IMR-90 (cell line): ENCODE results near the gene MT1G. TPM values are rescaled to one million over a fixed set of nuclear protein-coding genes. Genes with fewer than 3 reads are reported as not detected.

Experiments
- ATAC-seq: fragments of 200-7000 bp; cut with Tn5 transposase; 2 replicates; pipeline ENCODE4 v1.9.1; 2020; ENCODE audit warnings: low read depth, mild to moderate bottlenecking, moderate library complexity
- BruUV-seq: library from RNA; stranded (reverse); fragments of 400-500 nt; replicated peaks from 2 replicates; lab custom pipeline; 2021; lab: Mats Ljungman, UMichigan
- CTCF ChIA-PET: fragments of 300-600 bp; formaldehyde crosslinking; extraction: SDS; loops from one replicate; lab custom pipeline; 2021; ENCODE audit warnings: antibody characterized with exemption; lab: Yijun Ruan, JAX
- POLR2A ChIA-PET: fragments of 300-600 bp; sonication (Branson Sonifier 250); formaldehyde crosslinking; loops from one replicate; lab custom pipeline; 2022; ENCODE audit warnings: antibody characterized with exemption; ENCODE audit not compliant: unreplicated experiment; lab: Charles Lee
- DNase-seq: peaks from one replicate; pipeline ENCODE4 v3.0.0; 2013
- H2AFZ ChIP-seq: replicated peaks from 2 replicates; pipeline ENCODE3; 2013; ENCODE audit warnings: low read length, mild to moderate bottlenecking; ENCODE audit not compliant: poor library complexity
- H2AK5ac ChIP-seq: 2 replicates; pipeline ENCODE4 v1.6.1; 2013; ENCODE audit warnings: low read depth, low read length, inconsistent platforms
- H2AK9ac ChIP-seq: replicated peaks from 2 replicates; pipeline ENCODE3; 2013; ENCODE audit warnings: mild to moderate bottlenecking, low read depth, low read length, moderate library complexity; ENCODE audit not compliant: poor library complexity
- H2BK120ac ChIP-seq: 2 replicates; pipeline ENCODE4 v1.6.1; 2013; ENCODE audit warnings: low read depth, low read length, inconsistent platforms
- H2BK15ac ChIP-seq: 3 replicates; pipeline ENCODE4 v1.6.1; 2013; ENCODE audit warnings: low read depth, low read length, inconsistent platforms
- H2BK20ac ChIP-seq: 2 replicates; pipeline ENCODE4 v1.6.1; 2013; ENCODE audit warnings: low read depth, mild to moderate bottlenecking, inconsistent platforms, low read length, moderate library complexity
- H2BK5ac ChIP-seq: 2 replicates; pipeline ENCODE4 v1.6.1; 2013; ENCODE audit warnings: mild to moderate bottlenecking, low read depth, low read length, inconsistent platforms; ENCODE audit not compliant: poor library complexity, severe bottlenecking
- H3K14ac ChIP-seq: replicated peaks from 2 replicates; pipeline ENCODE4 v1.6.1; 2013; ENCODE audit warnings: low read depth, low read length, inconsistent platforms
- H3K18ac ChIP-seq: 2 replicates; pipeline ENCODE4 v1.6.1; 2013; ENCODE audit warnings: low read depth, low read length, control low read depth
- H3K23ac ChIP-seq: 2 replicates; pipeline ENCODE4 v1.6.1; 2013; ENCODE audit warnings: low read depth, low read length, inconsistent platforms
- H3K27ac ChIP-seq: 2 replicates; pipeline ENCODE4 v1.5.1; 2013; ENCODE audit warnings: mild to moderate bottlenecking, control low read depth, low read length; ENCODE audit not compliant: insufficient read depth
- H3K27me3 ChIP-seq: 2 replicates; pipeline ENCODE4 v1.6.1; 2013; ENCODE audit warnings: low read length; ENCODE audit not compliant: control insufficient read depth, insufficient read depth
- H3K36me3 ChIP-seq: 2 replicates; pipeline ENCODE4 v1.6.1; 2013; ENCODE audit warnings: low read length, mixed read lengths; ENCODE audit not compliant: control insufficient read depth, insufficient read depth
- H3K4ac ChIP-seq: 2 replicates; pipeline ENCODE4 v1.6.1; 2013; ENCODE audit warnings: low read depth, low read length, inconsistent platforms
- H3K4me1 ChIP-seq: 2 replicates; pipeline ENCODE4 v1.6.1; 2013; ENCODE audit warnings: low read length, mixed read lengths; ENCODE audit not compliant: control insufficient read depth, insufficient read depth
- H3K4me2 ChIP-seq: 2 replicates; pipeline ENCODE4 v1.6.1; 2013; ENCODE audit warnings: low read depth, mild to moderate bottlenecking, control low read depth, low read length, moderate library complexity
- H3K4me3 ChIP-seq: 2 replicates; pipeline ENCODE4 v1.5.1; 2013; ENCODE audit warnings: low read depth, mild to moderate bottlenecking, control low read depth, low read length, moderate library complexity; ENCODE audit not compliant: insufficient read depth
- H3K56ac ChIP-seq: 2 replicates; pipeline ENCODE4 v1.6.1; 2013; ENCODE audit warnings: low read length, inconsistent platforms; ENCODE audit not compliant: insufficient read depth; ENCODE audit errors: extremely low read depth
- H3K79me1 ChIP-seq, 2 experiments: 2 replicates each; pipeline ENCODE4 v1.6.1; 2013; ENCODE audit warnings: low read length in 2 of 2, inconsistent platforms in 1 of 2, low read depth in 1 of 2
- H3K9ac ChIP-seq: 2 replicates; pipeline ENCODE4 v1.6.1; 2013; ENCODE audit warnings: low read depth, low read length, control low read depth
- H3K9me1 ChIP-seq: 2 replicates; pipeline ENCODE4 v1.6.1; 2013; ENCODE audit warnings: low read length, inconsistent platforms; ENCODE audit not compliant: insufficient read depth
- H3K9me3 ChIP-seq: 2 replicates; pipeline ENCODE4 v1.6.1; 2013; ENCODE audit warnings: low read length; ENCODE audit not compliant: control insufficient read depth, insufficient read depth
- H4K20me1 ChIP-seq: 2 replicates; pipeline ENCODE4 v1.6.1; 2013; ENCODE audit warnings: low read length, inconsistent platforms; ENCODE audit not compliant: insufficient read depth
- H4K5ac ChIP-seq: 2 replicates; pipeline ENCODE4 v1.6.1; 2013; ENCODE audit warnings: mild to moderate bottlenecking, low read depth, low read length, control low read depth
- H4K8ac ChIP-seq, 2 experiments: 2 replicates each; pipeline ENCODE4 v1.6.1; 2013; ENCODE audit warnings: low read depth in 2 of 2, low read length in 2 of 2, control low read depth in 1 of 2, inconsistent platforms in 1 of 2
- H4K91ac ChIP-seq: 2 replicates; pipeline ENCODE4 v1.6.1; 2013; ENCODE audit warnings: low read depth, low read length, inconsistent platforms; ENCODE audit not compliant: insufficient read depth
- CTCF ChIP-seq: conservative IDR thresholded peaks from 2 replicates; pipeline ENCODE4 v1.5.1; 2012; ENCODE audit warnings: mild to moderate bottlenecking, low read depth, low read length, improper control_type of control experiment
- MAFK ChIP-seq: IDR thresholded peaks from 2 replicates; pipeline ENCODE4 v1.6.1; 2012; ENCODE audit warnings: low read depth, low read length, improper control_type of control experiment
- MAZ ChIP-seq: IDR thresholded peaks from 2 replicates; pipeline ENCODE4 v1.6.1; 2012; ENCODE audit warnings: low read depth, mild to moderate bottlenecking, low read length, improper control_type of control experiment, moderate library complexity, borderline replicate concordance
- WGBS, 2 experiments: methylation state at CpG; one replicate each; pipeline versions ENCODE4 v1.1.5 to v1.1.7; 2013; ENCODE audit warnings: missing lambda C conversion rate in 2 of 2; ENCODE audit not compliant: insufficient read length in 1 of 2; ENCODE audit errors: extremely low coverage in 2 of 2; 5-methylcytosine and 5-hydroxymethylcytosine counted together
- dilution Hi-C: fragments of 300-500 bp; cut with HindIII; formaldehyde crosslinking; loops from one replicate; pipeline ENCODE4 v1.14.3; 2018; ENCODE audit warnings: low sequenced_read_pairs; ENCODE audit not compliant: unreplicated experiment
- in situ Hi-C: fragments of 300-500 bp; cut with MboI; formaldehyde crosslinking; loops from 3 replicates; pipeline ENCODE4 v1.14.3; 2019; ENCODE audit warnings: low sequenced_read_pairs, inconsistent platforms, mixed read lengths
- intact Hi-C: fragments of 100-400 bp; cut with micrococcal nuclease; formaldehyde crosslinking; loops from 2 replicates; pipeline ENCODE4 v1.10.0; 2022
- polyA plus RNA-seq, 3 experiments: library from polyadenylated mRNA; depleted of rRNA; stranded (reverse); fragments of >200 nt; gene quantifications; 2 replicates each; pipeline ENCODE4 v1.2.3, GENCODE V29; 2012; ENCODE audit warnings: low replicate concordance in 1 of 3
- total RNA-seq: library from RNA; depleted of rRNA; stranded (reverse); fragments of >200 nt; gene quantifications from 2 replicates; pipeline ENCODE4 v1.2.3, GENCODE V29; 2012

Gene MT1G
- total and polyA plus RNA-seq, 2 of the 4 experiments (the other 2 are of a cell fraction), result 0.48 TPM; not detected in 1

- ChIA-PET POLR2A (no interaction called here), CTCF (no interaction called here)
- Histone ChIP-seq H4K5ac (no peak overlapping the region), H3K9ac (no peak overlapping the region), H3K4ac (no peak overlapping the region), H4K8ac (no peak overlapping the region), H2AFZ (peak overlapping the region; percentile 83), H3K23ac (no peak overlapping the region), H3K18ac (no peak overlapping the region), H3K4me2 (peak overlapping the region; percentile 23; the same call in 1 of the 2 replicates), H3K27ac (no peak overlapping the region), H3K14ac (no peak overlapping the region), H3K36me3 (no peaks in the 10 kb centered on the region), H4K91ac (no peak overlapping the region), H2AK9ac (no peak overlapping the region), H2BK20ac (no peak overlapping the region), H2BK15ac (no peak overlapping the region), H3K27me3 (peaks cover 90% of the 10 kb centered on the region), H2BK120ac (no peak overlapping the region), H3K9me3 (0 out of 2 replicates have a peak, but pooled peaks cover 2% of the 10 kb centered on the region), H3K4me3 (no peak overlapping the region), H2AK5ac (no peak overlapping the region), H3K4me1 (no peaks in the 10 kb centered on the region; the same call in 1 of the 2 replicates), H4K20me1 (no peaks in the 10 kb centered on the region; the same call in 1 of the 2 replicates), H3K79me1 (no peaks in the 10 kb centered on the region), H3K9me1 (0 out of 2 replicates have a peak, but pooled peaks cover 3% of the 10 kb centered on the region), H3K56ac (no peak overlapping the region), H2BK5ac (no peak overlapping the region)
- BruUV-seq, result no TSS peak
- in situ Hi-C loops (no loop called here), intact Hi-C loops (no loop called here), dilution Hi-C loops (no loop called here)
- WGBS, 2 experiments, result 7% methylated on average over 22 of the region's 42 CpGs; no CpG with 5 or more reads in 1 of the 2 experiments
- no peak for TF ChIP-seq MAZ
- peak; percentile 9; the same call in 1 of the 2 replicates for TF ChIP-seq CTCF
- TF ChIP-seq MAFK, result no peak
- ATAC-seq (peak; percentile 83), DNase-seq (no peak)
Observed at GRCh38 chr16:56643080-56643778, 24.6 kb downstream of the MT1G start.
